ENCODE data around the gene GABRG3. TPM values are rescaled to one million over a fixed set of nuclear protein-coding genes. Genes with fewer than 3 reads are reported as not detected.

Gene GABRG3
- total and polyA plus RNA-seq, 4 donors: 0.02 to 0.19 TPM; not detected in 2

DNA sequence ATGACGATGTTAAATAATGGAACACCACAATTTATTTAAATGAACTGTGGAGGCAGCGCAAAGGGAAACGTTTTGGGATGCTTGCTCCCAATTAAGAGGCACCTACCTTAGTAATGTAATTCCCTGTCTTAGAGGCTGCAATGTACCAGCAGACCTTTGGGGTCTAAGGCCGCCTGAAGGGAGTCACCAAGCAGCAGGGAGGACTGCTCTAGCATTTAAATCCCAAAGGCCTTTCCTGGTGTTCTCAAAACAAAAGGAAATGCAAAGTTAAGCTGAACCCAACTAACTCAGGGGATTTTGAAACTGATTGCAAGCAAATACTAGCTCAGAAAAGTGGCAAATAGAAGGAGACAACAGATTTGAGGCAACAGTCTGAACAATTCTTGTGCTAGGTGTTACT lies 510.8 kb downstream of the GABRG3 start:
- Histone ChIP-seq H3K27me3 (ENCODE audit: control insufficient read depth in 4 of 4, insufficient read depth in 4 of 4, low read length in 3 of 4) (no peaks in the 10 kb centered on the region), H3K4me1 (ENCODE audit: control insufficient read depth in 4 of 4, insufficient read depth in 4 of 4, low read length in 3 of 4) (no peaks in the 10 kb centered on the region), H3K9ac (ENCODE audit: low read depth in 1 of 2, low read length in 2 of 2) (no peak overlapping the region), H3K9me3 (ENCODE audit: control insufficient read depth in 4 of 4, low read length in 3 of 4) (peaks cover 0 to 2% (median 0%) of the 10 kb centered on the region in 4 donors), H3K36me3 (ENCODE audit: control insufficient read depth in 4 of 4, insufficient read depth in 3 of 4, low read depth in 1 of 4, low read length in 3 of 4) (no peaks in the 10 kb centered on the region), H3K4me3 (ENCODE audit: low read depth in 1 of 3, low read length in 3 of 3) (no peak overlapping the region), H3K27ac (ENCODE audit: low read depth in 1 of 2, low read length in 2 of 2) (no peak overlapping the region)
- TF ChIP-seq FOXA2 (IDR thresholded peaks at IDR 0.05) (no peak), TAF1 (conservative IDR thresholded peaks at IDR 0.05) (no peak), GABPA (IDR thresholded peaks at IDR 0.05 in 1 of 2, conservative IDR thresholded peaks at IDR 0.05 in 1 of 2) (no peak), YY1 (IDR thresholded peaks at IDR 0.05) (no peak), RXRA (IDR thresholded peaks at IDR 0.05) (no peak), NR2F2 (IDR thresholded peaks at IDR 0.05) (no peak), HNF4G (IDR thresholded peaks at IDR 0.05) (no peak)
- TF ChIP-seq, protein P1, sequence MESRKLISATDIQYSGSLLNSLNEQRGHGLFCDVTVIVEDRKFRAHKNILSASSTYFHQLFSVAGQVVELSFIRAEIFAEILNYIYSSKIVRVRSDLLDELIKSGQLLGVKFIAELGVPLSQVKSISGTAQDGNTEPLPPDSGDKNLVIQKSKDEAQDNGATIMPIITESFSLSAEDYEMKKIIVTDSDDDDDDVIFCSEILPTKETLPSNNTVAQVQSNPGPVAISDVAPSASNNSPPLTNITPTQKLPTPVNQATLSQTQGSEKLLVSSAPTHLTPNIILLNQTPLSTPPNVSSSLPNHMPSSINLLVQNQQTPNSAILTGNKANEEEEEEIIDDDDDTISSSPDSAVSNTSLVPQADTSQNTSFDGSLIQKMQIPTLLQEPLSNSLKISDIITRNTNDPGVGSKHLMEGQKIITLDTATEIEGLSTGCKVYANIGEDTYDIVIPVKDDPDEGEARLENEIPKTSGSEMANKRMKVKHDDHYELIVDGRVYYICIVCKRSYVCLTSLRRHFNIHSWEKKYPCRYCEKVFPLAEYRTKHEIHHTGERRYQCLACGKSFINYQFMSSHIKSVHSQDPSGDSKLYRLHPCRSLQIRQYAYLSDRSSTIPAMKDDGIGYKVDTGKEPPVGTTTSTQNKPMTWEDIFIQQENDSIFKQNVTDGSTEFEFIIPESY (IDR thresholded peaks at IDR 0.05): no peak
- TF ChIP-seq, protein P2, sequence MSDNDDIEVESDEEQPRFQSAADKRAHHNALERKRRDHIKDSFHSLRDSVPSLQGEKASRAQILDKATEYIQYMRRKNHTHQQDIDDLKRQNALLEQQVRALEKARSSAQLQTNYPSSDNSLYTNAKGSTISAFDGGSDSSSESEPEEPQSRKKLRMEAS (IDR thresholded peaks at IDR 0.05): no peak
- TF ChIP-seq, protein P3, sequence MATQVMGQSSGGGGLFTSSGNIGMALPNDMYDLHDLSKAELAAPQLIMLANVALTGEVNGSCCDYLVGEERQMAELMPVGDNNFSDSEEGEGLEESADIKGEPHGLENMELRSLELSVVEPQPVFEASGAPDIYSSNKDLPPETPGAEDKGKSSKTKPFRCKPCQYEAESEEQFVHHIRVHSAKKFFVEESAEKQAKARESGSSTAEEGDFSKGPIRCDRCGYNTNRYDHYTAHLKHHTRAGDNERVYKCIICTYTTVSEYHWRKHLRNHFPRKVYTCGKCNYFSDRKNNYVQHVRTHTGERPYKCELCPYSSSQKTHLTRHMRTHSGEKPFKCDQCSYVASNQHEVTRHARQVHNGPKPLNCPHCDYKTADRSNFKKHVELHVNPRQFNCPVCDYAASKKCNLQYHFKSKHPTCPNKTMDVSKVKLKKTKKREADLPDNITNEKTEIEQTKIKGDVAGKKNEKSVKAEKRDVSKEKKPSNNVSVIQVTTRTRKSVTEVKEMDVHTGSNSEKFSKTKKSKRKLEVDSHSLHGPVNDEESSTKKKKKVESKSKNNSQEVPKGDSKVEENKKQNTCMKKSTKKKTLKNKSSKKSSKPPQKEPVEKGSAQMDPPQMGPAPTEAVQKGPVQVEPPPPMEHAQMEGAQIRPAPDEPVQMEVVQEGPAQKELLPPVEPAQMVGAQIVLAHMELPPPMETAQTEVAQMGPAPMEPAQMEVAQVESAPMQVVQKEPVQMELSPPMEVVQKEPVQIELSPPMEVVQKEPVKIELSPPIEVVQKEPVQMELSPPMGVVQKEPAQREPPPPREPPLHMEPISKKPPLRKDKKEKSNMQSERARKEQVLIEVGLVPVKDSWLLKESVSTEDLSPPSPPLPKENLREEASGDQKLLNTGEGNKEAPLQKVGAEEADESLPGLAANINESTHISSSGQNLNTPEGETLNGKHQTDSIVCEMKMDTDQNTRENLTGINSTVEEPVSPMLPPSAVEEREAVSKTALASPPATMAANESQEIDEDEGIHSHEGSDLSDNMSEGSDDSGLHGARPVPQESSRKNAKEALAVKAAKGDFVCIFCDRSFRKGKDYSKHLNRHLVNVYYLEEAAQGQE (IDR thresholded peaks at IDR 0.05): no peak
- TF ChIP-seq, protein P4, sequence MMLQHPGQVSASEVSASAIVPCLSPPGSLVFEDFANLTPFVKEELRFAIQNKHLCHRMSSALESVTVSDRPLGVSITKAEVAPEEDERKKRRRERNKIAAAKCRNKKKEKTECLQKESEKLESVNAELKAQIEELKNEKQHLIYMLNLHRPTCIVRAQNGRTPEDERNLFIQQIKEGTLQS (IDR thresholded peaks at IDR 0.05): no peak
- DNase-seq (ENCODE audit: low spot score): no peak
- WGBS: 40% methylated on average over 4 of the region's 4 CpGs

DNA sequence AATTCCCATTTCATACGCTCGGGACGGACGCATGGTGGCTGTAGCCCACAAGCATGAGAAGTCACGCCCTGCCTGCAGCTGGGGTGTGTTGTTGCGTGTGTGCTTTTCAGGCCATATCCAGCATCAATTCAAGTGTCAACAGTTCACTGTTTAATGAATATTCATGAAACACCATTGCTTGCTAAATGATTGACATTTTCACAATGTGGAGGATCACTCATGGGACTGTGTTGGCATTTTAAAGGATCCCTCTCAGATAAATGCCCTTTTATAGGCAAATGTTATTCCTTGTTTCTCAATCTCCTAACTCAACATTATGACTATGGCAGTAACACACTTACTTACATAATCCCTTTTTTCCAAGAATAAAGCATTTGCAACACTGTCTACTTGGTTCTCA lies 511.3 kb downstream of the GABRG3 start:
- no peak overlapping the region for H3K27ac ChIP-seq (ENCODE audit: low read depth in 1 of 2, low read length in 2 of 2)
- no peaks in the 10 kb centered on the region for H3K27me3 ChIP-seq (ENCODE audit: control insufficient read depth in 4 of 4, insufficient read depth in 4 of 4, low read length in 3 of 4)
- TF ChIP-seq HNF4G (IDR thresholded peaks at IDR 0.05) (no peak), SP1 (IDR thresholded peaks at IDR 0.05) (no peak), HNF4A (conservative IDR thresholded peaks at IDR 0.05) (no peak)
- TF ChIP-seq, protein P2 (IDR thresholded peaks at IDR 0.05): no peak
- no peak for DNase-seq (ENCODE audit: low spot score)
- H3K9me3 ChIP-seq (ENCODE audit: control insufficient read depth in 4 of 4, low read length in 3 of 4): peaks cover 0 to 2% (median 0%) of the 10 kb centered on the region in 4 donors
- H3K4me3 ChIP-seq (ENCODE audit: low read depth in 1 of 3, low read length in 3 of 3): no peak overlapping the region
- 90% methylated on average over 6 of the region's 6 CpGs for WGBS
- H3K4me1 ChIP-seq (ENCODE audit: control insufficient read depth in 4 of 4, insufficient read depth in 4 of 4, low read length in 3 of 4): no peaks in the 10 kb centered on the region
- H3K9ac ChIP-seq (ENCODE audit: low read depth in 1 of 2, low read length in 2 of 2): no peak overlapping the region
- no peaks in the 10 kb centered on the region for H3K36me3 ChIP-seq (ENCODE audit: control insufficient read depth in 4 of 4, insufficient read depth in 3 of 4, low read depth in 1 of 4, low read length in 3 of 4)

Data from liver (tissue), 9 donors.